Right atrium auricular region (tissue), 2 donors: ENCODE data around the gene KEL. TPM values are rescaled to one million over a fixed set of nuclear protein-coding genes. Genes with fewer than 3 reads are reported as not detected.

Experiments
- DNase-seq: peaks from one replicate; pipeline ENCODE4 v3.0.0-alpha.2; 2019; ENCODE audit warnings: low spot score
- H3K27ac ChIP-seq, 2 donors: fragments of 200-600 bp; sonication (generic); 1 replicate in 1 of 2; 2 replicates in 1 of 2; pipeline ENCODE4 v1.5.1; 2016 to 2019
- H3K27me3 ChIP-seq, 2 donors: fragments of 200-600 bp; sonication (generic); one replicate each; pipeline versions ENCODE4 v1.5.1 to v1.6.0; 2017 to 2019
- H3K36me3 ChIP-seq: fragments of 200-600 bp; sonication (generic); one replicate; pipeline ENCODE4 v1.5.1; 2016
- H3K4me1 ChIP-seq, 2 donors: fragments of 200-600 bp; sonication (generic); one replicate each; pipeline versions ENCODE4 v1.5.1 to v1.6.0; 2017 to 2019
- H3K4me3 ChIP-seq, 2 donors: fragments of 200-600 bp; sonication (generic); 1 replicate in 1 of 2; 2 replicates in 1 of 2; pipeline ENCODE4 v1.5.1; 2017 to 2019; ENCODE audit warnings: mild to moderate bottlenecking in 1 of 2, moderate library complexity in 1 of 2
- H3K9me3 ChIP-seq, 2 donors: fragments of 200-600 bp; sonication (generic); one replicate each; pipeline ENCODE4 v1.5.1; 2019
- CTCF ChIP-seq, 2 donors: fragments of 200-600 bp; sonication (generic); IDR thresholded peaks; one replicate each; pipeline ENCODE4 v1.5.1; 2019; ENCODE audit warnings: antibody characterized with exemption in 2 of 2
- total RNA-seq, 2 donors: library from RNA; depleted of rRNA; stranded (reverse); fragments of >200 nt; gene quantifications; one replicate each; pipeline ENCODE4 v1.1.0, GENCODE V29; 2016

KEL gene
- total RNA-seq, 2 donors from 2014 or later = 0.12 TPM; not detected in 1

- no peaks in the 10 kb centered on the region for H3K4me1 ChIP-seq
- H3K27me3 ChIP-seq = peaks cover 0 to 5% of the 10 kb centered on the region in 2 donors
- no peak for DNase-seq
- no peaks in the 10 kb centered on the region for H3K36me3 ChIP-seq
- no peak overlapping the region for H3K4me3 ChIP-seq
- H3K27ac ChIP-seq = no peak overlapping the region
- H3K9me3 ChIP-seq = no peaks in the 10 kb centered on the region
- TF ChIP-seq CTCF (IDR thresholded peaks at IDR 0.05) = no peak
Observed at GRCh38 chr7:142964502-142965246, 2.5 kb upstream of the KEL start.

- no peak for DNase-seq
- H3K4me1 ChIP-seq = no peaks in the 10 kb centered on the region
- H3K4me3 ChIP-seq = no peak overlapping the region
- H3K9me3 ChIP-seq = no peaks in the 10 kb centered on the region
- H3K27me3 ChIP-seq = peaks cover 0 to 5% of the 10 kb centered on the region in 2 donors
- H3K36me3 ChIP-seq = no peaks in the 10 kb centered on the region
- no peak overlapping the region for H3K27ac ChIP-seq
- TF ChIP-seq CTCF (IDR thresholded peaks at IDR 0.05) = no peak
Observed at GRCh38 chr7:142963993-142964392, 1.8 kb upstream of the KEL start.

- Histone ChIP-seq H3K4me1 (no peaks in the 10 kb centered on the region), H3K27ac (no peak overlapping the region), H3K27me3 (peaks cover 0 to 5% of the 10 kb centered on the region in 2 donors), H3K9me3 (no peaks in the 10 kb centered on the region), H3K4me3 (no peak overlapping the region), H3K36me3 (no peaks in the 10 kb centered on the region)
- DNase-seq = no peak
- TF ChIP-seq CTCF (IDR thresholded peaks at IDR 0.05) = no peak
Observed at GRCh38 chr7:142962991-142963390, 828 bp upstream of the KEL start.

GRCh38 chr7:142961595-142961972, 579 bp downstream of the KEL start:
- no peak for DNase-seq
- no peak for TF ChIP-seq CTCF (IDR thresholded peaks at IDR 0.05)
- H3K27ac ChIP-seq = no peak overlapping the region
- no peaks in the 10 kb centered on the region for H3K9me3 ChIP-seq
- H3K36me3 ChIP-seq = no peaks in the 10 kb centered on the region
- no peak overlapping the region for H3K4me3 ChIP-seq
- no peaks in the 10 kb centered on the region for H3K4me1 ChIP-seq
- no peaks in the 10 kb centered on the region for H3K27me3 ChIP-seq

GRCh38 chr7:142960955-142961512, 1.1 kb downstream of the KEL start:
- Histone ChIP-seq H3K9me3 (no peaks in the 10 kb centered on the region), H3K4me3 (no peak overlapping the region), H3K27me3 (no peaks in the 10 kb centered on the region), H3K36me3 (no peaks in the 10 kb centered on the region), H3K27ac (no peak overlapping the region), H3K4me1 (no peaks in the 10 kb centered on the region)
- no peak for TF ChIP-seq CTCF (IDR thresholded peaks at IDR 0.05)
- no peak for DNase-seq
